Subcutaneous abdominal adipose tissue (tissue), 5 donors: ENCODE data around the gene IDI1.

Experiments
- H3K27ac ChIP-seq: one replicate; pipeline ENCODE4 v1.7.0; 2013; ENCODE audit warnings: low read depth, mild to moderate bottlenecking, inconsistent platforms, low read length, moderate library complexity
- H3K27me3 ChIP-seq, 5 donors: one replicate each; pipeline ENCODE4 v1.7.0; 2013; ENCODE audit warnings: low read length in 5 of 5, inconsistent platforms in 1 of 5; ENCODE audit not compliant: control insufficient read depth in 5 of 5, insufficient read depth in 4 of 5
- H3K36me3 ChIP-seq, 5 donors: one replicate each; pipeline ENCODE4 v1.7.0; 2013; ENCODE audit warnings: low read length in 5 of 5; ENCODE audit not compliant: control insufficient read depth in 5 of 5, insufficient read depth in 5 of 5
- H3K4me1 ChIP-seq, 5 donors: one replicate each; pipeline ENCODE4 v1.7.0; 2013; ENCODE audit warnings: low read length in 5 of 5, mild to moderate bottlenecking in 3 of 5, moderate library complexity in 1 of 5; ENCODE audit not compliant: control insufficient read depth in 5 of 5, insufficient read depth in 5 of 5
- H3K4me3 ChIP-seq, 5 donors: one replicate each; pipeline ENCODE4 v1.7.0; 2013; ENCODE audit warnings: low read length in 5 of 5, low read depth in 1 of 5
- H3K9ac ChIP-seq, 5 donors: one replicate each; pipeline ENCODE4 v1.7.0; 2013; ENCODE audit warnings: low read length in 5 of 5, mild to moderate bottlenecking in 4 of 5, moderate library complexity in 3 of 5
- H3K9me3 ChIP-seq, 5 donors: one replicate each; pipeline ENCODE4 v1.7.0; 2013; ENCODE audit warnings: low read length in 5 of 5; ENCODE audit not compliant: control insufficient read depth in 5 of 5
- donor health status: healthy.
- donor health status: healthy.
- donor health status: healthy.
- donor health status: healthy.
- donor health status: healthy.

The IDI1 gene

GRCh38 chr10:1050145-1050544 is 1.2 kb upstream of the IDI1 start:
- peaks cover 2 to 47% (median 42%) of the 10 kb centered on the region in 5 donors for H3K4me1 ChIP-seq
- H3K36me3 ChIP-seq: peaks cover 12 to 29% (median 14%) of the 10 kb centered on the region in 5 donors
- peak overlapping the region; percentile 96 for H3K27ac ChIP-seq
- no peaks in the 10 kb centered on the region for H3K9me3 ChIP-seq
- peak overlapping the region in 4 of 5 donors; percentile 51 to 87 (median 72) for H3K9ac ChIP-seq
- H3K4me3 ChIP-seq: peak overlapping the region; percentile 73 to 97 (median 86)
- no peaks in the 10 kb centered on the region for H3K27me3 ChIP-seq

- Histone ChIP-seq H3K9ac (peak overlapping the region; percentile 51 to 92 (median 73)), H3K9me3 (no peaks in the 10 kb centered on the region), H3K4me3 (peak overlapping the region; percentile 82 to 97 (median 94)), H3K27ac (peak overlapping the region; percentile 96), H3K27me3 (no peaks in the 10 kb centered on the region), H3K36me3 (peaks cover 12 to 29% (median 14%) of the 10 kb centered on the region in 5 donors), H3K4me1 (peaks cover 2 to 47% (median 42%) of the 10 kb centered on the region in 5 donors)
Observed at GRCh38 chr10:1049425-1049958, 573 bp upstream of the IDI1 start.

- Histone ChIP-seq H3K4me3 (peak overlapping the region; percentile 85 to 97 (median 94)), H3K4me1 (peaks cover 2 to 52% (median 47%) of the 10 kb centered on the region in 5 donors), H3K27me3 (no peaks in the 10 kb centered on the region), H3K27ac (peak overlapping the region; percentile 96), H3K9ac (peak overlapping the region; percentile 22 to 92 (median 76)), H3K36me3 (peaks cover 8 to 25% (median 12%) of the 10 kb centered on the region in 5 donors), H3K9me3 (no peaks in the 10 kb centered on the region)
Observed at GRCh38 chr10:1048349-1048731, 579 bp downstream of the IDI1 start.

- peak overlapping the region; percentile 22 to 92 (median 76) for H3K9ac ChIP-seq
- peak overlapping the region; percentile 85 to 97 (median 94) for H3K4me3 ChIP-seq
- H3K9me3 ChIP-seq: no peaks in the 10 kb centered on the region
- peaks cover 7 to 22% (median 12%) of the 10 kb centered on the region in 5 donors for H3K36me3 ChIP-seq
- H3K27me3 ChIP-seq: no peaks in the 10 kb centered on the region
- peaks cover 2 to 52% (median 51%) of the 10 kb centered on the region in 5 donors for H3K4me1 ChIP-seq
- H3K27ac ChIP-seq: peak overlapping the region; percentile 96
Observed at GRCh38 chr10:1047937-1048336, 982 bp downstream of the IDI1 start.

DNA sequence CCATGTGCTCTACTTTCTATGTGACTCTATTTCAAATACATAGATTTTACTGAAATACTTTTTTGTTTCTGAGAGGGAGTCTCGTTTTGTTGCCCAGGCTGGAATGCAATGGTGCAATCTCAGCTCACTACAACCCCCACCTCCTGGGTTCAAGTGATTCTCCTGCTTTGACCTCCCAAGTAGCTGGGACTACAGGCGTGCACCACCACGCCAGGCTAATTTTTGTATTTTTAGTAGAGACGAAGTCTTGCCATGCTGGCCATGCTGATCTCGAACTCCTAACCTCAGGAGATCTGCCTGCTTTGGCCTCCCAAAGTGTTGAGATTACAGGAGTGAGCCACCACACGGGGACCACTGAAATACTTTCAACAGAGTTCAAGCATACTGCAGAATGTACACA is 3.5 kb downstream of the IDI1 start:
- Histone ChIP-seq H3K4me1 (peaks cover 2 to 50% (median 45%) of the 10 kb centered on the region in 5 donors), H3K27ac (peak overlapping the region; percentile 64), H3K9ac (no peak overlapping the region)

GRCh38 chr10:1044964-1045363 is 4.0 kb downstream of the IDI1 start:
- Histone ChIP-seq H3K27me3 (no peaks in the 10 kb centered on the region), H3K9ac (peak overlapping the region in 2 of 5 donors; percentile 28 to 53), H3K4me1 (peaks cover 2 to 46% (median 41%) of the 10 kb centered on the region in 5 donors), H3K4me3 (no peak overlapping the region), H3K27ac (peak overlapping the region; percentile 64), H3K9me3 (no peaks in the 10 kb centered on the region), H3K36me3 (peaks cover 4 to 24% (median 14%) of the 10 kb centered on the region in 5 donors)

More for the DNA sequence above, 3.5 kb downstream of the IDI1 start:
- Histone ChIP-seq H3K36me3 (peaks cover 3 to 20% (median 10%) of the 10 kb centered on the region in 5 donors), H3K4me3 (no peak overlapping the region), H3K9me3 (no peaks in the 10 kb centered on the region), H3K27me3 (no peaks in the 10 kb centered on the region)

DNA sequence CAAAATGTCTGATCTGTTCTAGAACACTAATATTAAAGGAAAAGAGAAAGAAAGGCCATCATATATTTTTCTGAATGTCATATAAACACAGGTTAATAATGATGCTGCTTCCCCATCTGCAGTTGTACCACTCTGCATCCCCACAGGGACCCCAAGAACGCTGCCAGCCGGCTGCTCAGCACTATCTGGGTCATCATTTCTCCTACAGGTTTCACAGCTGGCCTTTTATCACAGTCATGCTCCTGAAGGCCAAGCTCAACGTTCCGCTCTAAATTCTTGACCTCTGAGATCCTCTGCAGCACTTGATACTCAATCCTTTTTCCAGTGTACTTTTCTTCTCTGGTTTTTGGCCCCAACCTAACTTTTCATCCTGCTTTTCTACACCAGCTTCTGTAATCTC is 4.8 kb downstream of the IDI1 start:
- Histone ChIP-seq H3K27me3 (no peaks in the 10 kb centered on the region), H3K27ac (peak overlapping the region; percentile 64), H3K9me3 (no peaks in the 10 kb centered on the region), H3K9ac (peak overlapping the region in 1 of 5 donors; percentile 41), H3K36me3 (peaks cover 4 to 28% (median 17%) of the 10 kb centered on the region in 5 donors), H3K4me1 (peaks cover 0 to 41% (median 37%) of the 10 kb centered on the region in 5 donors), H3K4me3 (peak overlapping the region in 2 of 5 donors; percentile 39 to 44)

GRCh38 chr10:1043532-1043995 is 5.4 kb downstream of the IDI1 start:
- Histone ChIP-seq H3K4me3 (peak overlapping the region in 3 of 5 donors; percentile 39 to 44 (median 40)), H3K9ac (peak overlapping the region in 2 of 5 donors; percentile 39 to 55), H3K36me3 (peaks cover 4 to 29% (median 21%) of the 10 kb centered on the region in 5 donors), H3K4me1 (peaks cover 0 to 41% (median 37%) of the 10 kb centered on the region in 5 donors), H3K27me3 (no peaks in the 10 kb centered on the region), H3K9me3 (no peaks in the 10 kb centered on the region), H3K27ac (peak overlapping the region; percentile 64)

DNA sequence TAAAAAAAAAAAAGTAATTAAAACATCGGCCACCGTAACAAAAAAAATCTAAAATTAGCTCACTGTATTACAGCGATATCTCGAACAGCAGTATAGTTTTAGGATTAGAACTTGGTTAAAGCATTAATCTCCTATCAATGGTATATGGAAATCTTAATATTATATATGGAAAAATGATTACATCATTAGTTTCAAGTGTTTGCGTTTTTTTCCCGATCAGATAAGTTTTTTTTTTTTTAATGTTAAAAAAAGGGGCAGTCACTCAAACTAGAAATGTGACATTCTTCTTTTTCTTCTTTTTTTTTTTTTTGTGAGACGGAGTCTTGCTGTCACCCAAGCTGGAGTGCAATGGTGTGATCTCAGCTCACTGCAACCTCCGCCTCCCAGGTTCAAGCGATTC is 7.4 kb downstream of the IDI1 start:
- H3K4me1 ChIP-seq: peaks cover 0 to 29% (median 26%) of the 10 kb centered on the region in 5 donors
- H3K27ac ChIP-seq: no peak overlapping the region
- H3K4me3 ChIP-seq: no peak overlapping the region
- no peak overlapping the region for H3K9ac ChIP-seq
- H3K9me3 ChIP-seq: no peaks in the 10 kb centered on the region
- H3K36me3 ChIP-seq: peaks cover 6 to 45% (median 29%) of the 10 kb centered on the region in 5 donors
- no peaks in the 10 kb centered on the region for H3K27me3 ChIP-seq

GRCh38 chr10:1040133-1040532 is 8.8 kb downstream of the IDI1 start:
- H3K9me3 ChIP-seq: no peaks in the 10 kb centered on the region
- peaks cover 6 to 45% (median 29%) of the 10 kb centered on the region in 5 donors for H3K36me3 ChIP-seq
- H3K27ac ChIP-seq: no peak overlapping the region
- H3K4me3 ChIP-seq: no peak overlapping the region
- H3K27me3 ChIP-seq: no peaks in the 10 kb centered on the region
- no peak overlapping the region for H3K9ac ChIP-seq
- H3K4me1 ChIP-seq: peaks cover 0 to 28% (median 23%) of the 10 kb centered on the region in 5 donors
